Kidney epithelial cell (primary cell): ENCODE results near the gene GRID1. TPM values are rescaled to one million over a fixed set of nuclear protein-coding genes. Genes with fewer than 3 reads are reported as not detected.

ENCODE experiments used
- DNase-seq: peaks from one replicate; pipeline ENCODE4 v3.0.0-alpha.2; 2010; ENCODE audit warnings: low read depth
- H3K27me3 ChIP-seq: 2 replicates; pipeline ENCODE4 v1.6.0; 2011; ENCODE audit warnings: low read length; ENCODE audit not compliant: control insufficient read depth, insufficient read depth
- H3K36me3 ChIP-seq: 2 replicates; pipeline ENCODE4 v1.5.1; 2011; ENCODE audit warnings: low read length; ENCODE audit not compliant: control insufficient read depth, insufficient read depth
- H3K4me3 ChIP-seq: 2 replicates; pipeline ENCODE4 v1.5.1; 2011; ENCODE audit warnings: low read depth, mild to moderate bottlenecking, control low read depth, low read length
- CTCF ChIP-seq: IDR thresholded peaks from 2 replicates; pipeline ENCODE4 v1.5.1; 2011; ENCODE audit warnings: mild to moderate bottlenecking, moderate library complexity, low read length, control low read depth, inconsistent platforms; ENCODE audit not compliant: insufficient read depth, poor library complexity, severe bottlenecking
- total RNA-seq: library from RNA; depleted of rRNA; stranded (reverse); fragments of >200 nt; gene quantifications from 2 replicates; pipeline ENCODE4 v1.2.3, GENCODE V29; 2015

Gene GRID1
- total RNA-seq, 1 donor from 2014 or later: 0.33 TPM

DNA sequence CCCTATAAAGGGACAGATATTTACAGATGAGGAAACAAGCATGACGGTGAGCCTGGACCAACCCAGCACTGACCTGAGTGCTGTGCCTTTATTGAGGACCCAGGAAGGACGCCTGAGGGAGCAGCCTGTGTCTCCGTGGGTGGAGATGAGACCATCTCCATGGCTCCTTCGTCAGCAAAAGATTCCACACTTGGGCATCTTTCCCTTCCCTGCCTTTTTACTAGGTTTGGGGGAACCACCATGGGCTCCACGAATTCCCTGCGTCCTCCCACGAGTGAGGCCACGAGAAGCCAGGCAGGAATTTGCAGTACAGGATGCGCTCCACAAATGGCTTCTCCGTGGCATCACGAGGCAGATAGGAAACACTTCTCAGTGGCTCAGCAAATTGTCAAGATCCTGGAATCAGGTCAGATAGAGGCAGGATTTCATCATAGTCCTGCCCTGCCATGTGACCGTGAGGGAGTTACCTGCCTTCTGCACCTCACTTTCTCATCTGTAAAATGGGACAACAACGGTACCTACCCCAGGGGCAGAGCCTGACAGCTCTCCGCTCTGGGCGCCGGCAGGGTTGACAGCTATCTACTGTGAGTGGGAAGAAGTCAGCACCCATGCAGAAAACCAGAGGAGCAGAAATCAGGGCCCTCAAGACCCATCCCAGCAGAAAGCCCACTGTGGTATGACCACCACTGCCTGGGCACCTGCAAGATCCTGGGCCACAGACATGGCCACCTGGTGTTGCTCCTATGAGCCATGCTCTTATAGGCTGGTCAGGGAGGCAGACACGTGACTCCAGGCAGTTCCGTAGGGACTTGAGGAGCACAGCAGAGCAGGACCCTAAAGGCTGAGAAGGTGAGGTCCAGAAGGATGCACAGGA is 80.1 kb downstream of the GRID1 start:
- Histone ChIP-seq H3K36me3 (no peaks in the 10 kb centered on the region), H3K4me3 (no peak overlapping the region), H3K27me3 (no peaks in the 10 kb centered on the region)
- no peak for DNase-seq
- no peak for TF ChIP-seq CTCF

GRCh38 chr10:86285136-86285790 is 81.3 kb downstream of the GRID1 start:
- TF ChIP-seq CTCF: no peak
- H3K4me3 ChIP-seq: no peak overlapping the region
- no peaks in the 10 kb centered on the region for H3K36me3 ChIP-seq
- no peaks in the 10 kb centered on the region for H3K27me3 ChIP-seq
- DNase-seq: no peak

DNA sequence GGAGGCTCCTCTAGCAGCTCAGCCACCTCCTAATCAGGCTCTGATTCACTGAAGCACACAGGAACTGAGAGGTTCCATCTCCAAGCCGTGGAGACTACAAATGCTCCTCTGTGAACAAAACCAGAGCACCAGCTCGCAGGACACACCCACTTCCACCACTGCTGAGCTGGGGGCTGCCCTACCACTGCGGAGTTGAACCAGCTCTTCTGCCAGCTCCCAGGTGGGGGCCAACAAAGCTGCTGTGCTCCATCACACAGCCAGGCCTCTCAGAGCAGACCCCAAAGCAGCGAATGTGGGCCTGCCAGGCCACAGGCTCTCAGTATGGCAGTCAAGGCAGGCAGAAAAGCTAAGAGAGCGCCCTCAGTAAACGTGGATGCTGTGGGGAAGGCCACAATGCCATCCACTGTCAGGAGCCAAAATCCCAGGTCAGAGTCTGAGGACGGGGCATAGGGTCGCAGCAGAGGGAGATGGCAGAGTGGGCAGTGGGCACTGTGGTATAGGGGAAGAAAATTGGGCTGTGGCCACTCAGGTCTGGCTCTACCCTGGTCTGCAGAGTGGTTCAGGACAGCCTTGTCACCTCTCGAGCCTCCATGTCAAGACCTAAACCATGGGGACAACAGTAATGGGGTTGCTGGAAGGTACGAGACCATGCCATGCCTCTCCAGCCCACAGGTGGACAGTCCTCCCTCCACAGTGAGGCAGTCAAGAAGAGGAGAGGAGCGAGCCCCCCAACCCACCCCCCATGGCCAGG is 82.1 kb downstream of the GRID1 start:
- DNase-seq: no peak
- no peak overlapping the region for H3K4me3 ChIP-seq
- H3K27me3 ChIP-seq: no peaks in the 10 kb centered on the region
- TF ChIP-seq CTCF: no peak
- no peaks in the 10 kb centered on the region for H3K36me3 ChIP-seq

- TF ChIP-seq CTCF: no peak
- Histone ChIP-seq H3K27me3 (no peaks in the 10 kb centered on the region), H3K36me3 (no peaks in the 10 kb centered on the region), H3K4me3 (no peak overlapping the region)
- DNase-seq: no peak
Observed at GRCh38 chr10:86283466-86284287, 82.9 kb downstream of the GRID1 start.

DNA sequence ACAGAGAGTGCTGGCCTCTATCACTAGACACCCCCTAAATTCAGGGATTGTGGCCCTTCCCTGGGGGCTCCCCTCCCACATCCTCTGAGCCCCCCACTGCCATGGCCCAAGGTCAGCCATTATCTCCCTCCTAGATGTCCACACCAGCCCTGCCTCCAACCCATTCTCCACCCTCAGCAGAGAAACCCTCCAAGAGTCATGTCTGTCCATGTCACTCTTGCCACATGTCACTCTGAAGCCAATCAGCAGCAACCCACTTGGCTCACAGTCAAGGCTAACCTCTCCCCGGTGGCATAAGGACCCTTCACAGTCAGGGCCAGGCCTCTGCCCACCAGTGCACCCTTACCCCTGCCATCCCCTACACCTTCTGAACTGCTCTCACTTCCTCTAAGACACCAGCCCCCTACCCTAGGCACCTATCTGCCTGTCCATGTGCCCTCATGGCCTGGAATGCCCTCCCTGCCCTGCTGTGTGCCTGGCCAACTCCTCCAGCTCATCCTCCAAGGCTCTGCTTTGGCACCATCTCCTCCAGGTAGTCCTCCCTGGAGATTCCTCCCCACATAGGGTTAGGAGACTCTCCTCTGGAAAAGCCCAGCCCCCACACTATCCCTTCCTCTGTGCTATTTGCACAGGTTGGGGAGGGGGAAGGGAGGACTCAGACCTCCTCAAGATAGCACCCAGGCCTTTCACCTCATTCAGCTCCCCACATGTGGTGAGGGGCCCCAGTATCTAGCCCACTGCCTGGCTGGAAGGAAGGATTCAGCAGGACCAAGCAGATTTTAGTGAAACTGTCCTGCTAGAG is 83.7 kb downstream of the GRID1 start:
- DNase-seq: no peak
- TF ChIP-seq CTCF: no peak
- no peaks in the 10 kb centered on the region for H3K36me3 ChIP-seq
- H3K4me3 ChIP-seq: no peak overlapping the region
- no peaks in the 10 kb centered on the region for H3K27me3 ChIP-seq
